HG02763 (cell line): ENCODE results near the gene ZNF678.
"Not testable (repeated sequence)": the region's sequence is repeated elsewhere in the genome, so short reads cannot be mapped to it uniquely, and the experiment has no call there.

ENCODE experiments used
- ATAC-seq: cut with Tn5 transposase; IDR thresholded peaks from one replicate; pipeline ENCODE4 v1.9.1; 2021; ENCODE audit warnings: mild to moderate bottlenecking, moderate library complexity; ENCODE audit not compliant: unreplicated experiment

Gene ZNF678

DNA sequence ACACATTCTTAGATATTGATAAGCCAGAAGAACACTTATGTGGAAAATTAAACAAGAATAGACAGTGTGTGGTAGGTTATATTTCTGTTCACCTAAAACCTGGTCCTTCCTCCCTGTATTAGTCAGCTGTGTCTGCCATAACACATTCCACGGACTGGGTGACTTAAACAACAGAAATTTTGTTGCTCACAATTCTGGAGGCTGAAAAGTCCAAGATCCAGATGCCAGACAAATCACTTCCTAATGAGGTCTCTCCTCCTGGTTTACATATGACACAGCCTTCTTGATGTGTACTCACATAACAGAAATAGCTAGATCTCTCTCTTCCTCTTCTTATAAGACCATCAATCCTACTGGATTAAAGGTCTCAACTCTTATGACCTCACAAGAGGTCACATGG lies 146.1 kb downstream of the ZNF678 start:
- ATAC-seq = no peak

DNA sequence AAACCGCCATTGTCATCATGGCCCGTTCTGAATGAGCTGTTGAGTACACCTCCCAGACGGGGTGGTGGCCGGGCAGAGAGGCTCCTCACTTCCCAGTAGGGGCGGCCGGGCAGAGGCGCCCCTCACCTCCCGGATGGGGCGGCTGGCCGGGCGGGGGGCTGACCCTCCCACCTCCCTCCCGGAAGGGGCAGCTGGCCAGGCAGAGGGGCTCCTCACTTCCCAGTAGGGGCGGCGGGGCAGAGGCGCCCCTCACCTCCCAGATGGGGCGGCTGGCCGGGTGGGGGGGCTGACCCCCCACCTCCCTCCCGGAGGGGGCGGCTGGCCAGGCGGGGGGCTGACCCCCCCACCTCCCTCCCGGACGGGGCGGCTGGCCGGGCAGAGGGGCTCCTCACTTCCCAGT lies 147.1 kb downstream of the ZNF678 start:
- not testable (repeated sequence) for ATAC-seq

DNA sequence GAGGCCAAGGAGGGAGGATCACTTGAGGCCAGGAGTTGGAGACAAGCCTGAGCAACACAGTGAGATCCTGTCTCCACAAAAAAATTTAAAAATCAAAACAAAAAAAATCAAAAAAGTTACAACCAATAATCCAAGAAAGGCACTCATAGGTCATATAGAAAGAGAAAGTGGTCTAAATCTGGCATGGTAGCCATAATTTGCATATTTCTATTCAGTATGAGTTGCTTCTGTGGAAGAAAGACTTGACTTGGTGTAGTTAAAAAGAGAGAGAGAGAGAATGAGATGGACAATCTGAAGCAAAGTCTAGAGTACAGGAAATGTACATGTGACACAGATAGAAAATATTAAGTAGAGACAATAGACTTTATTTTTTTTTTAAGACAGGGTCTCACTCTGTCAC lies 149.3 kb downstream of the ZNF678 start:
- ATAC-seq = no peak

DNA sequence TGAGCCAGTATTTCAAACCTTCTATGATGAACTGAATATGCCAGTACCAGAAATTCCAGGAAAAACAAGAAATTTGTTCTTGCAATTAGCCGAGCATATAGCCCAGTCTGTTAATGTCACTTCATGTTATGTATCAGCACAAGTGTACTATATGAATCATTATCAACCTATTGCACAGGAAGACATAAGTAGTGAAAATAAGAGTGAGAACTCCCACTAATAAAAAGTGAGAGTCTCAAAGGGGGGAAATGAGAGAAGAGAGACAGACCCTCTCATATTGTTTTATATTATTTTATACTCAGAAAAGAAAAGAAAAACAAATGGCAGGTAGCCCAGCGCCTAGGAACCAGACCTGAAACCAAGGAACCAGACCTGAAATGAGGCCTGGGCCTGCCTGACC lies 155.6 kb downstream of the ZNF678 start:
- no peak for ATAC-seq

DNA sequence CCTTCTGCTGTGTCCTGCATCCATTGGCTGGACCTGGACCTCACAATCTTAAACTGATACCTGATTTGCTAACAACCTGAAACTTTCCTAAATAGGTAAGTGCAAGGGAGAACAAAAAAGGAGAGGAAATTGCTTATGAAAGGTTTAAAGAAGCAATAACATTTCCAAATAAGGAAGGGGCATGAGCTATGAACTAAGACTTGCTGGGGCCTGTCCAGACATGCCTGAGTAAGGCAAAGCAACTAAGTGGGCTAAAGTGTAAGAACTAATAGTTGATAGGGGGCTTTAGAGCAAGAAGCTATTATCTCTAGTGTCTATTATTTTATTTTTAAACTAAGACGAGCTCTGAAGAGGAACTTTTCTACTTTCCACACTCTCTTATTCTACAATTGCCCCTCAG lies 160.1 kb downstream of the ZNF678 start:
- ATAC-seq = no peak

DNA sequence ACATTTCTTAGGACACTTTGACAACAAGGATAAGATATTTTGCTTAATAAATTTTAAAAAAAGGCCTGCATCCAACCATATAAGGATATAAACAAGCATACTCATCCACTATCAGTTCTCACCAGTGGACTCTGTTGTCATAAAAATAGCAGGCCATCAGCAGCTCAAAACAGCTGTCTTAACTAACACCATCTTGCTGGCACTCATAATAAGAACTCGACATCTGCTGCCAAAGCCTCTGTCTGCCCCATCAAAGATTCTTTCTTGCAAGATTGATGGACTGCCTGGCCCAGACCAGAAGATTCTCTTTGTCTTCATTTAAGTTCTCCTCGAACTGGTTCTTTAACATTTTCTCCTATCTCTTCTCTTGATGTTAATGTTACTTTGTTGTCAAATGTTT lies 161.7 kb downstream of the ZNF678 start:
- ATAC-seq = no peak

DNA sequence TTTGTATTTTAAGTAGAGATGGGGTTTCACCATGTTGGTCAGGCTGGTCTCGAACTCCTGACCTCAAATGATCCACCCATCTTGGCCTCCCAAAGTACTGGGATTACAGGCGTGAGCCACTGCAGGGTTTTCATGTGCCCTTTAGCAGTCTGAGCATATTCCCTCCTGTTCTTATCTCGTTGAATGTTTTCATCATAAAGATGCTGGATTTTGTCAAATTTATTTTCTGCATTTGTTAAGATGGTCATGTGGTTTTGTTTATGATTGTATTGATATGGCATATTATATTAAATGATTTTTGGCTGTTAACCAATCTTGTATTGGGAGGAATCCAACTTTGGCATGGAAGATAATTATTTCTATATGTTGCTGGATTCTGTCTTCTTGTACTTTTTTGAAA lies 163.0 kb downstream of the ZNF678 start:
- ATAC-seq = no peak
